ENCODE results near the gene AFMID. TPM values are rescaled to one million over a fixed set of nuclear protein-coding genes. Genes with fewer than 3 reads are reported as not detected.

The AFMID gene
- total and polyA plus RNA-seq, 2 of the 13 experiments (the other 11 are each of a cell fraction or from before 2014, with no cell fraction given), result 249 to 270 TPM

DNA sequence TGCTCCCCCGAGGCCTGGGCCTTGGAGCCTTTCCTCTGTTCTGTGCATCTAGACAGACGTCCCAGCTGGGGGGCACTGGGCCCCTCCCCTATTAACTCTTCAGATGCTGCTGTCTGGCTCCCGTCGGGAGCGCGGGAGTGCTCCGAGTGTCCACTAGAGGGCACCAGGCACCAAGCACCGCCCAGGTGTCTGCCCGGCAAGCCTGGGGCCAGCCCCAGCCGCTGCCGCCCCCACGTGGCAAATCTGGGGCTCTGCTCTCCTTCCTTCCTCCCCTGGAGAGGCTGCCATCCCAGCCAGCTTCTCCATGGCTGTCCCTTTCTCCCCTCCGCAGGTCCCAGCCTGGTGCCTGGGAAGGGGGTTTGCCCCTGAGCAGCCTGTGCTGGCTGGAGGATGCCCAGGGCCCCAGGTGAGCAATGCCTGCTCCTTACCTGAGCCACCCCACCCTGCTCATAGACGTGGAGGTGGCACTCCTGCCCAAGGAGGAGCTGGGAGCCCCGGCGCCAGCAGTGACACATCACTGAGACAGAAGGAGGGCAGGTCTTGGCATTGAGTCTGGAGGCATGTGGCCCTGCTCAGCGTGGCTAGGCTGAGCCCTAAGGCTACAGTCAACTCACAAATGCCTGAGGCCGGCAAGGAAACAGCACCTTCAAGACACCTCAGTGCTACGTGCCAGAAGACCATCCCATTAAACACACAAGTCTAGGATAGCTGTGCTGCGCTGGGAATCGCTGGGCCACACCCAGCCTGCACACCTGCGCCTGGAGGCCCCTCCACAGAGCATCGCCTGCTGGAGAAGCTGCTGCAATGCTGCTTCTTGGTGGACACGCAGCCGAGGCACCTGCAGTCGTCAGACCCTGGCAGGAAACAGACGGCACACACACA lies 64.0 kb downstream of the AFMID start (continued):
- TF ChIP-seq ZNF337 (CRISPR knock-in tag; IDR thresholded peaks at IDR 0.05; ENCODE audit: borderline replicate concordance, low read depth) (no peak), TCF12 (IDR thresholded peaks at IDR 0.05) (no peak), TCF12 (CRISPR knock-in tag; IDR thresholded peaks at IDR 0.05) (no peak), ZNF878 (CRISPR knock-in tag; IDR thresholded peaks at IDR 0.05) (no peak), MBD4 (IDR thresholded peaks at IDR 0.05; ENCODE audit: borderline replicate concordance, low read length) (no peak), ZNF543 (CRISPR knock-in tag; IDR thresholded peaks at IDR 0.05) (no peak), RELA (CRISPR knock-in tag; IDR thresholded peaks at IDR 0.05) (peak; percentile 97), ZNF124 (CRISPR knock-in tag; IDR thresholded peaks at IDR 0.05) (peak; percentile 76; the same call in 1 of the 2 replicates), RFXANK (CRISPR knock-in tag; IDR thresholded peaks at IDR 0.05) (0 out of 2 replicates have a peak, but pooled peaks have one; percentile 37), NCOA5 (CRISPR knock-in tag; IDR thresholded peaks at IDR 0.05) (no peak), ZNF549 (CRISPR knock-in tag; IDR thresholded peaks at IDR 0.05) (no peak), ZNF747 (CRISPR knock-in tag; IDR thresholded peaks at IDR 0.05; ENCODE audit: borderline replicate concordance) (0 out of 2 replicates have a peak, but pooled peaks have one; percentile 49), ZFYVE20 (CRISPR knock-in tag; IDR thresholded peaks at IDR 0.05; ENCODE audit: borderline replicate concordance, low read depth) (no peak)
- TF ChIP-seq, protein P1, sequence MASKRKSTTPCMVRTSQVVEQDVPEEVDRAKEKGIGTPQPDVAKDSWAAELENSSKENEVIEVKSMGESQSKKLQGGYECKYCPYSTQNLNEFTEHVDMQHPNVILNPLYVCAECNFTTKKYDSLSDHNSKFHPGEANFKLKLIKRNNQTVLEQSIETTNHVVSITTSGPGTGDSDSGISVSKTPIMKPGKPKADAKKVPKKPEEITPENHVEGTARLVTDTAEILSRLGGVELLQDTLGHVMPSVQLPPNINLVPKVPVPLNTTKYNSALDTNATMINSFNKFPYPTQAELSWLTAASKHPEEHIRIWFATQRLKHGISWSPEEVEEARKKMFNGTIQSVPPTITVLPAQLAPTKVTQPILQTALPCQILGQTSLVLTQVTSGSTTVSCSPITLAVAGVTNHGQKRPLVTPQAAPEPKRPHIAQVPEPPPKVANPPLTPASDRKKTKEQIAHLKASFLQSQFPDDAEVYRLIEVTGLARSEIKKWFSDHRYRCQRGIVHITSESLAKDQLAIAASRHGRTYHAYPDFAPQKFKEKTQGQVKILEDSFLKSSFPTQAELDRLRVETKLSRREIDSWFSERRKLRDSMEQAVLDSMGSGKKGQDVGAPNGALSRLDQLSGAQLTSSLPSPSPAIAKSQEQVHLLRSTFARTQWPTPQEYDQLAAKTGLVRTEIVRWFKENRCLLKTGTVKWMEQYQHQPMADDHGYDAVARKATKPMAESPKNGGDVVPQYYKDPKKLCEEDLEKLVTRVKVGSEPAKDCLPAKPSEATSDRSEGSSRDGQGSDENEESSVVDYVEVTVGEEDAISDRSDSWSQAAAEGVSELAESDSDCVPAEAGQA (IDR thresholded peaks at IDR 0.05; ENCODE audit: low read depth), result no peak
- TF ChIP-seq, protein P1 (CRISPR knock-in tag; IDR thresholded peaks at IDR 0.05; ENCODE audit: borderline replicate concordance), result no peak
- TF ChIP-seq, protein P2, sequence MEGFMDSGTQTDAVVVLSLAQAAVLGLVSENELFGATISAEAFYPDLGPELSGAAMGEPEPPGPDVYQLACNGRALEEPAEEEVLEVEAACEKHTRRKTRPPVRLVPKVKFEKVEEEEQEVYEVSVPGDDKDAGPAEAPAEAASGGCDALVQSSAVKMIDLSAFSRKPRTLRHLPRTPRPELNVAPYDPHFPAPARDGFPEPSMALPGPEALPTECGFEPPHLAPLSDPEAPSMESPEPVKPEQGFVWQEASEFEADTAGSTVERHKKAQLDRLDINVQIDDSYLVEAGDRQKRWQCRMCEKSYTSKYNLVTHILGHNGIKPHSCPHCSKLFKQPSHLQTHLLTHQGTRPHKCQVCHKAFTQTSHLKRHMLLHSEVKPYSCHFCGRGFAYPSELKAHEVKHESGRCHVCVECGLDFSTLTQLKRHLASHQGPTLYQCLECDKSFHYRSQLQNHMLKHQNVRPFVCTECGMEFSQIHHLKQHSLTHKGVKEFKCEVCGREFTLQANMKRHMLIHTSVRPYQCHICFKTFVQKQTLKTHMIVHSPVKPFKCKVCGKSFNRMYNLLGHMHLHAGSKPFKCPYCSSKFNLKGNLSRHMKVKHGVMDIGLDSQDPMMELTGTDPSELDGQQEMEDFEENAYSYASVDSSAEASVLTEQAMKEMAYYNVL (CRISPR knock-in tag; IDR thresholded peaks at IDR 0.05; ENCODE audit: borderline replicate concordance), result peak; percentile 77; the same call in 1 of the 2 replicates
- TF ChIP-seq, protein P3, sequence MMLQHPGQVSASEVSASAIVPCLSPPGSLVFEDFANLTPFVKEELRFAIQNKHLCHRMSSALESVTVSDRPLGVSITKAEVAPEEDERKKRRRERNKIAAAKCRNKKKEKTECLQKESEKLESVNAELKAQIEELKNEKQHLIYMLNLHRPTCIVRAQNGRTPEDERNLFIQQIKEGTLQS (CRISPR knock-in tag; IDR thresholded peaks at IDR 0.05), result peak; percentile 40; the same call in 1 of the 2 replicates
- TF ChIP-seq, protein P4, sequence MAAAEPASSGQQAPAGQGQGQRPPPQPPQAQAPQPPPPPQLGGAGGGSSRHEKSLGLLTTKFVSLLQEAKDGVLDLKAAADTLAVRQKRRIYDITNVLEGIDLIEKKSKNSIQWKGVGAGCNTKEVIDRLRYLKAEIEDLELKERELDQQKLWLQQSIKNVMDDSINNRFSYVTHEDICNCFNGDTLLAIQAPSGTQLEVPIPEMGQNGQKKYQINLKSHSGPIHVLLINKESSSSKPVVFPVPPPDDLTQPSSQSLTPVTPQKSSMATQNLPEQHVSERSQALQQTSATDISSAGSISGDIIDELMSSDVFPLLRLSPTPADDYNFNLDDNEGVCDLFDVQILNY (CRISPR knock-in tag; conservative IDR thresholded peaks at IDR 0.05), result peak; percentile 59; the same call in 1 of the 2 replicates
- TF ChIP-seq, protein P5, sequence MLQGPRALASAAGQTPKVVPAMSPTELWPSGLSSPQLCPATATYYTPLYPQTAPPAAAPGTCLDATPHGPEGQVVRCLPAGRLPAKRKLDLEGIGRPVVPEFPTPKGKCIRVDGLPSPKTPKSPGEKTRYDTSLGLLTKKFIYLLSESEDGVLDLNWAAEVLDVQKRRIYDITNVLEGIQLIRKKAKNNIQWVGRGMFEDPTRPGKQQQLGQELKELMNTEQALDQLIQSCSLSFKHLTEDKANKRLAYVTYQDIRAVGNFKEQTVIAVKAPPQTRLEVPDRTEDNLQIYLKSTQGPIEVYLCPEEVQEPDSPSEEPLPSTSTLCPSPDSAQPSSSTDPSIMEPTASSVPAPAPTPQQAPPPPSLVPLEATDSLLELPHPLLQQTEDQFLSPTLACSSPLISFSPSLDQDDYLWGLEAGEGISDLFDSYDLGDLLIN (CRISPR knock-in tag; IDR thresholded peaks at IDR 0.05; ENCODE audit: borderline replicate concordance), result no peak

Data from HepG2 (cell line).